Astrocyte (in vitro differentiated cells and primary cell): ENCODE data around the gene CDKN1C. TPM values are rescaled to one million over a fixed set of nuclear protein-coding genes. Genes with fewer than 3 reads are reported as not detected.

ENCODE experiments used
- DNase-seq: peaks from one replicate; pipeline ENCODE4 v3.0.0-alpha.2; 2010; ENCODE audit warnings: low read depth
- FAIRE-seq: peaks from 2 replicates; lab custom pipeline; 2011; peaks lifted over from hg19 to GRCh38; lab: Jason Lieb, UNC
- H2AFZ ChIP-seq: 2 replicates; pipeline ENCODE4 v1.6.0; 2012; ENCODE audit warnings: low read depth, low read length, inconsistent platforms
- H3K27ac ChIP-seq: 2 replicates; pipeline ENCODE4 v1.5.1; 2011; ENCODE audit warnings: low read depth, low read length, inconsistent platforms
- H3K27me3 ChIP-seq: 2 replicates; pipeline ENCODE4 v1.6.0; 2011; ENCODE audit warnings: low read length, inconsistent platforms; ENCODE audit not compliant: insufficient read depth
- H3K36me3 ChIP-seq: 2 replicates; pipeline ENCODE4 v1.5.1; 2011; ENCODE audit warnings: low read length, inconsistent platforms; ENCODE audit not compliant: insufficient read depth
- H3K4me1 ChIP-seq: 2 replicates; pipeline ENCODE4 v1.5.1; 2011; ENCODE audit warnings: low read length, inconsistent platforms; ENCODE audit not compliant: insufficient read depth
- H3K4me2 ChIP-seq: 2 replicates; pipeline ENCODE4 v1.6.0; 2012; ENCODE audit warnings: low read length, inconsistent platforms
- H3K4me3 ChIP-seq: 2 replicates; pipeline ENCODE4 v1.5.1; 2011; ENCODE audit warnings: low read depth, mild to moderate bottlenecking, low read length, inconsistent platforms; ENCODE audit not compliant: insufficient read depth
- H3K79me2 ChIP-seq: 2 replicates; pipeline ENCODE4 v1.6.0; 2012; ENCODE audit warnings: mild to moderate bottlenecking, low read length, inconsistent platforms; ENCODE audit not compliant: insufficient read depth
- H3K9ac ChIP-seq: 2 replicates; pipeline ENCODE4 v1.6.0; 2012; ENCODE audit warnings: mild to moderate bottlenecking, low read length, inconsistent platforms
- H3K9me3 ChIP-seq: 2 replicates; pipeline ENCODE4 v1.5.1; 2012; ENCODE audit warnings: low read depth, mild to moderate bottlenecking, low read length, inconsistent platforms; ENCODE audit not compliant: insufficient read depth
- H4K20me1 ChIP-seq: 2 replicates; pipeline ENCODE4 v1.6.0; 2012; ENCODE audit warnings: low read length, inconsistent platforms; ENCODE audit not compliant: insufficient read depth
- H3K27ac Mint-ChIP-seq: one replicate; pipeline ENCODE4 v1.8.0; 2021; ENCODE audit warnings: mild to moderate bottlenecking, mixed read lengths; ENCODE audit not compliant: unreplicated experiment
- H3K27me3 Mint-ChIP-seq: one replicate; pipeline ENCODE4 v1.8.0; 2021; ENCODE audit warnings: low read depth, mixed read lengths; ENCODE audit not compliant: unreplicated experiment
- H3K36me3 Mint-ChIP-seq: one replicate; pipeline ENCODE4 v1.8.0; 2021; ENCODE audit warnings: low read depth, mixed read lengths; ENCODE audit not compliant: unreplicated experiment
- H3K4me1 Mint-ChIP-seq: one replicate; pipeline ENCODE4 v1.8.0; 2021; ENCODE audit warnings: low read depth, mixed read lengths; ENCODE audit not compliant: unreplicated experiment
- H3K4me3 Mint-ChIP-seq: one replicate; pipeline ENCODE4 v1.8.0; 2021; ENCODE audit warnings: mild to moderate bottlenecking, moderate library complexity, mixed read lengths; ENCODE audit not compliant: unreplicated experiment
- H3K9me3 Mint-ChIP-seq: one replicate; pipeline ENCODE4 v1.8.0; 2021; ENCODE audit warnings: mild to moderate bottlenecking, mixed read lengths; ENCODE audit not compliant: unreplicated experiment
- CTCF ChIP-seq: IDR thresholded peaks from 2 replicates; pipeline ENCODE4 v1.5.1; 2011; ENCODE audit warnings: low read depth, mild to moderate bottlenecking, inconsistent platforms, low read length, moderate library complexity; ENCODE audit not compliant: insufficient read depth
- EZH2 ChIP-seq: IDR thresholded peaks from 2 replicates; pipeline ENCODE4 v1.6.1; 2012; ENCODE audit warnings: mild to moderate bottlenecking, low read length, inconsistent platforms; ENCODE audit not compliant: insufficient read depth
- total RNA-seq: library from RNA; stranded (reverse); gene quantifications from 2 replicates; pipeline ENCODE4 v1.2.1, GENCODE V29; 2021

Gene CDKN1C
- total RNA-seq, 1 donor from 2014 or later, result 7.5 TPM

DNA sequence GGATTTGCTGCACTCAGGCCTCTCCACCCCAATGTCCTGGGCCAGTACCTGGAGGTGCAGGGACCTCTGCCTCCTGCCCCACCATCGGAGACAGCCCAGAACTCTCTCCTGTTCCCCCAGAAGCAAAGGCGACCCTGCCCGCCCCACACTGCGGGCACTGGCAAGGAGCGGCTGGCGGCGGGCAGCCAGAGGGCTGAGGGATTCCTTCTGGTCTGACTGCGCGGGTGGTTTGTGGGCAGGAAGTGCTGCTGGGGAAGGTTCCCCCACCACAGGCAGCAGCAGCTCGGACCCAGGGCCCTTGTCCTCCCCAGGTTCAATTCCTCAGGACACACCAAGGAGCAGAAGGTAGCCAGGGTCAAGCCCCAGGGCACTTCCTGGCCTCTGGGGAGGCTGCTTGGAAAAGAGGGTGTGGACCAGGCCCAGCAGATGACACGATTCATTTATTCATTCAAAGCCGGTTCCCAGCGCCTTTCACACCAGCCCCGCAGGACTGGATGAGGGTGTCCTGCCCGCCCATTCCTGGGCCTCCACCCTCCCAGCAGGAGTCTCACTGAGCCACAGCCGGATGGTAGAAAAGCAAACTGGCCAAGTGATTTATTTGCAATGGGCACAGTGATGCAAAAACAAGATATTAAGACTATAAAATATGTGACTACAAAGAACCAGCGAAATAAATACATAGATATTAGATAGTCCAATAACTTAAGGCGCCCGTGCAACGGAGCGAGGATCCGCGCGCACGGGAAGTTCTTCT, 42.5 kb upstream of the CDKN1C start:
- no peak for FAIRE-seq
- H3K4me3 Mint-ChIP-seq, result peak overlapping the region; percentile 94
- H3K4me3 ChIP-seq, result peak overlapping the region; percentile 75

GRCh38 chr11:2927121-2927800, 41.7 kb upstream of the CDKN1C start:
- DNase-seq, result no peak
- H3K4me1 Mint-ChIP-seq, result peaks cover 6% of the 10 kb centered on the region
- Histone ChIP-seq H4K20me1 (peaks cover 42% of the 10 kb centered on the region), H3K27me3 (no peaks in the 10 kb centered on the region), H3K79me2 (peaks cover 37% of the 10 kb centered on the region), H2AFZ (no peak overlapping the region), H3K9ac (peak overlapping the region; percentile 80), H3K27ac (no peak overlapping the region), H3K36me3 (no peaks in the 10 kb centered on the region), H3K4me1 (peaks cover 29% of the 10 kb centered on the region), H3K4me2 (peak overlapping the region; percentile 97), H3K9me3 (no peaks in the 10 kb centered on the region), H3K4me3 (peak overlapping the region; percentile 75)
- no peaks in the 10 kb centered on the region for H3K27me3 Mint-ChIP-seq
- H3K9me3 Mint-ChIP-seq, result no peaks in the 10 kb centered on the region
- H3K27ac Mint-ChIP-seq, result peak overlapping the region; percentile 94
- TF ChIP-seq CTCF, result no peak
- TF ChIP-seq EZH2, result no peak
- no peaks in the 10 kb centered on the region for H3K36me3 Mint-ChIP-seq
- FAIRE-seq, result no peak
- peak overlapping the region; percentile 94 for H3K4me3 Mint-ChIP-seq

More for the DNA sequence above, 42.5 kb upstream of the CDKN1C start:
- H3K4me2 ChIP-seq, result peak overlapping the region; percentile 97
- TF ChIP-seq CTCF (no peak), EZH2 (no peak)
- H3K27ac ChIP-seq, result peak overlapping the region; percentile 78
- no peaks in the 10 kb centered on the region for H3K36me3 ChIP-seq
- no peaks in the 10 kb centered on the region for H3K27me3 ChIP-seq
- H3K4me1 ChIP-seq, result peaks cover 37% of the 10 kb centered on the region
- Mint-ChIP-seq H3K9me3 (no peaks in the 10 kb centered on the region), H3K27me3 (no peaks in the 10 kb centered on the region), H3K36me3 (no peaks in the 10 kb centered on the region), H3K4me1 (peaks cover 12% of the 10 kb centered on the region), H3K27ac (peak overlapping the region; percentile 94)
- H3K9ac ChIP-seq, result peak overlapping the region; percentile 80
- DNase-seq, result no peak
- H4K20me1 ChIP-seq, result peaks cover 42% of the 10 kb centered on the region
- no peaks in the 10 kb centered on the region for H3K9me3 ChIP-seq
- no peak overlapping the region for H2AFZ ChIP-seq
- peaks cover 37% of the 10 kb centered on the region for H3K79me2 ChIP-seq
